HL-60 (cell line): ENCODE measurements around the gene ZNF234.

ENCODE experiments used
- DNase-seq, 2 experiments: peaks; one replicate each; pipeline ENCODE4 v3.0.0-alpha.2; 2010 to 2020; ENCODE audit warnings: low read depth in 1 of 2, low spot score in 1 of 2
- H3K27ac ChIP-seq: fragments of 250-450 bp; sonication (Bioruptor Pico); replicated peaks from 2 replicates; pipeline ENCODE4 v1.5.1; 2020; ENCODE audit warnings: mild to moderate bottlenecking, moderate library complexity
- H3K27me3 ChIP-seq: fragments of 250-450 bp; sonication (Bioruptor Pico); 2 replicates; pipeline ENCODE4 v1.5.1; 2021; ENCODE audit warnings: mild to moderate bottlenecking, moderate library complexity; ENCODE audit not compliant: insufficient read depth, poor library complexity, severe bottlenecking
- H3K4me3 ChIP-seq: replicated peaks from 2 replicates; pipeline ENCODE4 v1.5.1; 2011; ENCODE audit warnings: mild to moderate bottlenecking, control low read depth, low read length; ENCODE audit not compliant: insufficient read depth
- GABPA ChIP-seq: IDR thresholded peaks from 2 replicates; pipeline ENCODE4 v1.6.1; 2012; ENCODE audit warnings: low read depth
- POLR2AphosphoS5 ChIP-seq: IDR thresholded peaks from 2 replicates; pipeline ENCODE4 v1.6.1; 2012; ENCODE audit warnings: low read depth
- SPI1 ChIP-seq: IDR thresholded peaks from 2 replicates; pipeline ENCODE4 v1.6.1; 2012; ENCODE audit warnings: low read depth, mild to moderate bottlenecking, borderline replicate concordance
- TF ChIP-seq, protein P1 (sequence below): IDR thresholded peaks from 2 replicates; pipeline ENCODE4 v1.6.1; 2012; ENCODE audit warnings: low read depth; ENCODE audit not compliant: insufficient replicate concordance
- TF ChIP-seq, protein P2 (sequence below): IDR thresholded peaks from one replicate; pipeline ENCODE4 v1.5.1; 2011; ENCODE audit warnings: low read length, control low read depth, inconsistent platforms; ENCODE audit not compliant: insufficient read depth

The ZNF234 gene

DNA sequence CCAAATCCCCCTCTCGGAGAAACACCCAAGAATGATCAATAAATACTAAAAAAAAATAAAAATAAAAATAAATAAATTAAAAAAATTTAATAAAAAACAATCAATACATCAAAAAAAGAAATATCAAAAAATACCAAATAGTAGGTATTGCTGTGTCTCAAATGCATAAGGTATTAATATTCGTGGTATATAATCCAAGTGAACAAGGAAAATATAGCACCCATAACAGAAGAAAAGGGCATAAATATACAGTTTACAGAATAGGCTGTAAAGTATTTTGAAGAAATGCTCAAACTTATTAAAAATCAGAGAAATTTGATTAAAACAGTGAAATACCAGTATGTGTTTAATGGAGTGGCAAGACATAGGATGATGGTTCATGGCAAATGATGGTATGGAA is 63.4 kb downstream of the ZNF234 start:
- TF ChIP-seq, protein P1, sequence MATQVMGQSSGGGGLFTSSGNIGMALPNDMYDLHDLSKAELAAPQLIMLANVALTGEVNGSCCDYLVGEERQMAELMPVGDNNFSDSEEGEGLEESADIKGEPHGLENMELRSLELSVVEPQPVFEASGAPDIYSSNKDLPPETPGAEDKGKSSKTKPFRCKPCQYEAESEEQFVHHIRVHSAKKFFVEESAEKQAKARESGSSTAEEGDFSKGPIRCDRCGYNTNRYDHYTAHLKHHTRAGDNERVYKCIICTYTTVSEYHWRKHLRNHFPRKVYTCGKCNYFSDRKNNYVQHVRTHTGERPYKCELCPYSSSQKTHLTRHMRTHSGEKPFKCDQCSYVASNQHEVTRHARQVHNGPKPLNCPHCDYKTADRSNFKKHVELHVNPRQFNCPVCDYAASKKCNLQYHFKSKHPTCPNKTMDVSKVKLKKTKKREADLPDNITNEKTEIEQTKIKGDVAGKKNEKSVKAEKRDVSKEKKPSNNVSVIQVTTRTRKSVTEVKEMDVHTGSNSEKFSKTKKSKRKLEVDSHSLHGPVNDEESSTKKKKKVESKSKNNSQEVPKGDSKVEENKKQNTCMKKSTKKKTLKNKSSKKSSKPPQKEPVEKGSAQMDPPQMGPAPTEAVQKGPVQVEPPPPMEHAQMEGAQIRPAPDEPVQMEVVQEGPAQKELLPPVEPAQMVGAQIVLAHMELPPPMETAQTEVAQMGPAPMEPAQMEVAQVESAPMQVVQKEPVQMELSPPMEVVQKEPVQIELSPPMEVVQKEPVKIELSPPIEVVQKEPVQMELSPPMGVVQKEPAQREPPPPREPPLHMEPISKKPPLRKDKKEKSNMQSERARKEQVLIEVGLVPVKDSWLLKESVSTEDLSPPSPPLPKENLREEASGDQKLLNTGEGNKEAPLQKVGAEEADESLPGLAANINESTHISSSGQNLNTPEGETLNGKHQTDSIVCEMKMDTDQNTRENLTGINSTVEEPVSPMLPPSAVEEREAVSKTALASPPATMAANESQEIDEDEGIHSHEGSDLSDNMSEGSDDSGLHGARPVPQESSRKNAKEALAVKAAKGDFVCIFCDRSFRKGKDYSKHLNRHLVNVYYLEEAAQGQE = no peak
- TF ChIP-seq, protein P2, sequence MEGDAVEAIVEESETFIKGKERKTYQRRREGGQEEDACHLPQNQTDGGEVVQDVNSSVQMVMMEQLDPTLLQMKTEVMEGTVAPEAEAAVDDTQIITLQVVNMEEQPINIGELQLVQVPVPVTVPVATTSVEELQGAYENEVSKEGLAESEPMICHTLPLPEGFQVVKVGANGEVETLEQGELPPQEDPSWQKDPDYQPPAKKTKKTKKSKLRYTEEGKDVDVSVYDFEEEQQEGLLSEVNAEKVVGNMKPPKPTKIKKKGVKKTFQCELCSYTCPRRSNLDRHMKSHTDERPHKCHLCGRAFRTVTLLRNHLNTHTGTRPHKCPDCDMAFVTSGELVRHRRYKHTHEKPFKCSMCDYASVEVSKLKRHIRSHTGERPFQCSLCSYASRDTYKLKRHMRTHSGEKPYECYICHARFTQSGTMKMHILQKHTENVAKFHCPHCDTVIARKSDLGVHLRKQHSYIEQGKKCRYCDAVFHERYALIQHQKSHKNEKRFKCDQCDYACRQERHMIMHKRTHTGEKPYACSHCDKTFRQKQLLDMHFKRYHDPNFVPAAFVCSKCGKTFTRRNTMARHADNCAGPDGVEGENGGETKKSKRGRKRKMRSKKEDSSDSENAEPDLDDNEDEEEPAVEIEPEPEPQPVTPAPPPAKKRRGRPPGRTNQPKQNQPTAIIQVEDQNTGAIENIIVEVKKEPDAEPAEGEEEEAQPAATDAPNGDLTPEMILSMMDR = no peak
- no peak for TF ChIP-seq POLR2AphosphoS5
- TF ChIP-seq GABPA = no peak
- TF ChIP-seq SPI1 = no peak
- DNase-seq = no peak
- Histone ChIP-seq H3K27me3 (no peaks in the 10 kb centered on the region), H3K27ac (no peak overlapping the region), H3K4me3 (no peak overlapping the region)

DNA sequence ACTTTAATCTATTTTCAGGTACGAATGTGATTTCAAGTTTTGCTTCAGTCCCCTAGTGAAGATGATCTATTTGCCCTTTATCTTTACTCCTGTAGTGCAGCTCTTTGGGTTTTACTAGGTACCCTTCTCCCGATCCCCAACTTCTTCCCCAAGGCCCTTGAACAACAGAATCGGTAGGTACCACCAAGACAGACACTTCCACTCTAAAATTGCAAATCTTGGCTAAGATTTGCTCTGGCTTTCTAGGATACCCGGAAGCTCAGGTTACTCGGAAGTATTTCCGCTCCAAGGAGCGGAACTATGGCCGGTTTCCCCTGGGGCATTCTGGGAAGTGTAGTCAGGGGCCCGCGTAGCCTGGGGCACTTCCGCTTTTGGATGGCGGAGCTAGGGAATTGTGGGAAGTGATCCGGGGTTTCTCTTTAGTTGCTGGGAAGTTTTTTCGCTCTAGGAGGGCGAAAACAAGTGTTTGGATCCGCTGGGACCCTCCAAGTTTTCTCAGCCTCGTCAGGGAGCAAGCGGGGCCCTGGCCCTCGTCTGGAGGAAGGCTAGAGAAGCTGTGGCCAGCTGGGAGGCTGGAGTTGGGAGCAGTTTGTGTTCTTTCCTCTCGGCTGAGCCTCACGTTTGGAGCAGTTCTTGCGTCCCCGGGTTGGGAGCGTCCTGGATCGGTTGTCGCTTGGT is 65.9 kb downstream of the ZNF234 start:
- H3K27ac ChIP-seq = peak overlapping the region; percentile 87

More for the DNA sequence above, 65.9 kb downstream of the ZNF234 start:
- TF ChIP-seq GABPA (peak; percentile 94), SPI1 (peak; percentile 99), POLR2AphosphoS5 (0 out of 2 replicates have a peak, but pooled peaks have one; percentile 32)
- TF ChIP-seq, protein P1 = peak; percentile 37
- TF ChIP-seq, protein P2 = no peak
- DNase-seq = peak; percentile 80 to 95
- peak overlapping the region; percentile 78 for H3K4me3 ChIP-seq
- H3K27me3 ChIP-seq = no peaks in the 10 kb centered on the region
